ENCODE measurements around the gene KMT2D.

Gene KMT2D

GRCh38 chr12:49100380-49100779 lies 39.8 kb upstream of the KMT2D start:
- CTCF ChIA-PET, result interaction anchor here (1.2 to 4.9 kb wide), 3 partner anchors 9 to 12 kb away, joined by 3 to 35 read pairs (median 5); no protein-coding TSS in a partner anchor
- POLR2A ChIA-PET, result interaction anchor here (1.4 to 4.4 kb wide), 3 partner anchors 10 to 31 kb away, joined by 6 to 27 read pairs (median 19); partner anchors contain the start of genes LMBR1L and TUBA1B
- DNase-seq (ENCODE audit: extremely low spot score), result no peak
- TF ChIP-seq NFRKB (IDR thresholded peaks at IDR 0.05) (no peak), FOXA1 (IDR thresholded peaks at IDR 0.05) (no peak), ELF4 (IDR thresholded peaks at IDR 0.05) (no peak), BHLHE40 (IDR thresholded peaks at IDR 0.05; ENCODE audit: borderline replicate concordance) (no peak), SP1 (IDR thresholded peaks at IDR 0.05) (no peak), FOXM1 (IDR thresholded peaks at IDR 0.05; ENCODE audit: borderline replicate concordance) (no peak), L3MBTL2 (conservative IDR thresholded peaks at IDR 0.05) (no peak), HDGF (IDR thresholded peaks at IDR 0.05; ENCODE audit: borderline replicate concordance) (no peak), LEF1 (IDR thresholded peaks at IDR 0.05; ENCODE audit: borderline replicate concordance) (no peak), ARNT (IDR thresholded peaks at IDR 0.05) (no peak), TARDBP (IDR thresholded peaks at IDR 0.05) (no peak)

DNA sequence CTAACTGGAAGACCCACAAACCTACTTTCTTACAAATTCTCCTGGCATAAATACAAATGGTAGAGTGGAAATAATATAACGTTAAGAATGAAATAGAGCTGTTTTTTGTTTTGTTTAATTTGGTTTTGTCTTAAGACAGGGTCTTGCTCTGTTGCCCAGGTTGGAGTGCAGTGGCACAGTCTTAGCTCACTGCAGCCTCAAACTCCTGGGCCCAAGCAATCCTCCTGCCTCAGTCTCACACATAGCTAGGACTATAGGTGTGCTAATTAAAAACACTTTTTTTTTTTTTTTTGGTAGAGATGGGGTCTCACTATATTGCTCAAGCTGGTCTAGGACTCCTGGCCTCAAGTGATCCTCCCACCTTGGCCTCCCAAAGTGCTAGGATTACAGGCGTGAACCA lies 38.1 kb upstream of the KMT2D start:
- POLR2A ChIA-PET, result interaction anchor here (0.9 to 4.4 kb wide), 3 partner anchors 11 to 33 kb away, joined by 3 to 27 read pairs (median 19); partner anchors contain the start of genes LMBR1L and TUBA1B
- TF ChIP-seq BHLHE40 (IDR thresholded peaks at IDR 0.05; ENCODE audit: borderline replicate concordance) (no peak), NFRKB (IDR thresholded peaks at IDR 0.05) (no peak), HDGF (IDR thresholded peaks at IDR 0.05; ENCODE audit: borderline replicate concordance) (no peak), ARNT (IDR thresholded peaks at IDR 0.05) (no peak), ZNF384 (IDR thresholded peaks at IDR 0.05) (no peak), TARDBP (IDR thresholded peaks at IDR 0.05) (no peak), FOXM1 (IDR thresholded peaks at IDR 0.05; ENCODE audit: borderline replicate concordance) (no peak), SP1 (IDR thresholded peaks at IDR 0.05) (no peak), CTBP1 (IDR thresholded peaks at IDR 0.05; ENCODE audit: borderline replicate concordance) (no peak), FOXK2 (IDR thresholded peaks at IDR 0.05) (no peak), LEF1 (IDR thresholded peaks at IDR 0.05; ENCODE audit: borderline replicate concordance) (no peak), ELF4 (IDR thresholded peaks at IDR 0.05) (no peak), FOXA1 (IDR thresholded peaks at IDR 0.05) (no peak), L3MBTL2 (conservative IDR thresholded peaks at IDR 0.05) (no peak), SUZ12 (IDR thresholded peaks at IDR 0.05) (no peak)
- TF ChIP-seq, protein P1, sequence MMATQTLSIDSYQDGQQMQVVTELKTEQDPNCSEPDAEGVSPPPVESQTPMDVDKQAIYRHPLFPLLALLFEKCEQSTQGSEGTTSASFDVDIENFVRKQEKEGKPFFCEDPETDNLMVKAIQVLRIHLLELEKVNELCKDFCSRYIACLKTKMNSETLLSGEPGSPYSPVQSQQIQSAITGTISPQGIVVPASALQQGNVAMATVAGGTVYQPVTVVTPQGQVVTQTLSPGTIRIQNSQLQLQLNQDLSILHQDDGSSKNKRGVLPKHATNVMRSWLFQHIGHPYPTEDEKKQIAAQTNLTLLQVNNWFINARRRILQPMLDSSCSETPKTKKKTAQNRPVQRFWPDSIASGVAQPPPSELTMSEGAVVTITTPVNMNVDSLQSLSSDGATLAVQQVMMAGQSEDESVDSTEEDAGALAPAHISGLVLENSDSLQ (IDR thresholded peaks at IDR 0.05), result no peak
- DNase-seq (ENCODE audit: extremely low spot score), result no peak
- CTCF ChIA-PET, result interaction anchor here (0.7 to 4.9 kb wide), 6 partner anchors 10 to 138 kb away, joined by 3 to 35 read pairs (median 9); partner anchors contain the start of gene LMBR1L

DNA sequence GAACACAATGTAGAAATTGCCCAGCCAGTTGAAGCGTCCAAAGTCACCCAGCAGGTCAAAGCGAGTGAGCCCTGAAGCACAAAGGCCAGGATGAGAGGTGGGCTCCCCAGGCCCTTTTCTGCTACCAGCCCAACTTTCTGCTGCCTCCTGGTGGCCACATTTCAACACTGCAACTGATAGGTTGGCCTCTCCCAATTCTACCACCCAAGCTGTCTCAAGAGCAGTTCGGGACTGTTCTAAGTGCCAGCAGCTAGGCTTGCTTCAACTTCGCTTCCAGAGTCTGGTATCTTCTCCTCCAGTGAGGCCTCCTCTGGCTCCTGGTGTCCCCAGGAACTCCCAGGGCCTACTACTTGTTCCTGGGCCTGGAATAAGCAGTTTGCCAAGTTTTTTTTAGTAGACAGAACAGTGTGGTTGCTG lies 37.4 kb upstream of the KMT2D start:
- TF ChIP-seq HDGF (IDR thresholded peaks at IDR 0.05; ENCODE audit: borderline replicate concordance) (no peak), FOXK2 (IDR thresholded peaks at IDR 0.05) (no peak), L3MBTL2 (conservative IDR thresholded peaks at IDR 0.05) (no peak), CTBP1 (IDR thresholded peaks at IDR 0.05; ENCODE audit: borderline replicate concordance) (no peak), TARDBP (IDR thresholded peaks at IDR 0.05) (no peak), SUZ12 (IDR thresholded peaks at IDR 0.05) (no peak)
- ChIA-PET POLR2A (interaction anchor here (0.9 to 4.4 kb wide), 2 partner anchors 11 to 33 kb away, joined by 3 to 27 read pairs; partner anchors contain the start of gene TUBA1B), CTCF (interaction anchor here (0.7 to 4.9 kb wide), 5 partner anchors 10 to 139 kb away, joined by 3 to 35 read pairs (median 13); partner anchors contain the start of gene LMBR1L)
- peak; percentile 78 for DNase-seq (ENCODE audit: extremely low spot score)

- ChIA-PET POLR2A (interaction anchor here (4.4 kb wide), 1 partner anchor 34 kb away, joined by 27 read pairs; the partner anchor contains the start of gene TUBA1B), CTCF (interaction anchor here (2.3 to 4.9 kb wide), 2 partner anchors 9 to 33 kb away, joined by 15 to 35 read pairs; no protein-coding TSS in a partner anchor)
- no peak for TF ChIP-seq SP1 (IDR thresholded peaks at IDR 0.05)
- no peak for DNase-seq (ENCODE audit: extremely low spot score)
These were observed 36.8 kb upstream of the KMT2D start for GRCh38 chr12:49097381-49097780.

- no peak for DNase-seq (ENCODE audit: extremely low spot score)
- ChIA-PET POLR2A (interaction anchor here (1.7 kb wide), 1 partner anchor 36 kb away, joined by 8 read pairs; the partner anchor contains the start of gene TUBA1B), CTCF (interaction anchor here (0.8 to 1.4 kb wide), 3 partner anchors 25 to 31 kb away, joined by 3 to 4 read pairs (median 3); partner anchors contain the start of gene RHEBL1)
- TF ChIP-seq HDGF (IDR thresholded peaks at IDR 0.05; ENCODE audit: borderline replicate concordance), result no peak
- no peak for TF ChIP-seq NFRKB (IDR thresholded peaks at IDR 0.05)
- no peak for TF ChIP-seq ELF4 (IDR thresholded peaks at IDR 0.05)
- TF ChIP-seq TARDBP (IDR thresholded peaks at IDR 0.05), result no peak
- no peak for TF ChIP-seq CTBP1 (IDR thresholded peaks at IDR 0.05; ENCODE audit: borderline replicate concordance)
- TF ChIP-seq FOXA1 (IDR thresholded peaks at IDR 0.05), result no peak
- TF ChIP-seq ZNF384 (IDR thresholded peaks at IDR 0.05), result no peak
- TF ChIP-seq FOXK2 (IDR thresholded peaks at IDR 0.05), result no peak
- no peak for TF ChIP-seq SUZ12 (IDR thresholded peaks at IDR 0.05)
- TF ChIP-seq ARNT (IDR thresholded peaks at IDR 0.05), result no peak
- TF ChIP-seq SP1 (IDR thresholded peaks at IDR 0.05), result no peak
- TF ChIP-seq, protein P1 (IDR thresholded peaks at IDR 0.05), result no peak
- no peak for TF ChIP-seq LEF1 (IDR thresholded peaks at IDR 0.05; ENCODE audit: borderline replicate concordance)
- TF ChIP-seq L3MBTL2 (conservative IDR thresholded peaks at IDR 0.05), result no peak
- TF ChIP-seq FOXM1 (IDR thresholded peaks at IDR 0.05; ENCODE audit: borderline replicate concordance), result no peak
- no peak for TF ChIP-seq BHLHE40 (IDR thresholded peaks at IDR 0.05; ENCODE audit: borderline replicate concordance)
These were observed 34.4 kb upstream of the KMT2D start for GRCh38 chr12:49094975-49095365.

GRCh38 chr12:49094160-49094974 lies 33.8 kb upstream of the KMT2D start, which contains the start of gene DHH:
Gene DHH, minus strand, starts transcription at chr12:49094801. Its CDS starts 289 bp downstream, at chr12:49094512.
- no peak for TF ChIP-seq ELF4 (IDR thresholded peaks at IDR 0.05)
- TF ChIP-seq L3MBTL2 (conservative IDR thresholded peaks at IDR 0.05), result no peak
- no peak for TF ChIP-seq LEF1 (IDR thresholded peaks at IDR 0.05; ENCODE audit: borderline replicate concordance)
- no peak for TF ChIP-seq HDGF (IDR thresholded peaks at IDR 0.05; ENCODE audit: borderline replicate concordance)
- no peak for TF ChIP-seq TARDBP (IDR thresholded peaks at IDR 0.05)
- no peak for TF ChIP-seq ARNT (IDR thresholded peaks at IDR 0.05)
- no peak for TF ChIP-seq CTBP1 (IDR thresholded peaks at IDR 0.05; ENCODE audit: borderline replicate concordance)
- TF ChIP-seq FOXK2 (IDR thresholded peaks at IDR 0.05), result no peak
- TF ChIP-seq SP1 (IDR thresholded peaks at IDR 0.05), result no peak
- no peak for TF ChIP-seq FOXA1 (IDR thresholded peaks at IDR 0.05)
- TF ChIP-seq NFRKB (IDR thresholded peaks at IDR 0.05), result no peak
- no peak for TF ChIP-seq ZNF384 (IDR thresholded peaks at IDR 0.05)
- no peak for TF ChIP-seq FOXM1 (IDR thresholded peaks at IDR 0.05; ENCODE audit: borderline replicate concordance)
- TF ChIP-seq, protein P1 (IDR thresholded peaks at IDR 0.05), result no peak
- no peak for TF ChIP-seq SUZ12 (IDR thresholded peaks at IDR 0.05)
- TF ChIP-seq BHLHE40 (IDR thresholded peaks at IDR 0.05; ENCODE audit: borderline replicate concordance), result no peak
- no peak for DNase-seq (ENCODE audit: extremely low spot score)
- ChIA-PET POLR2A (interaction anchor here (1.7 kb wide), 1 partner anchor 37 kb away, joined by 8 read pairs; the partner anchor contains the start of gene TUBA1B), CTCF (interaction anchor here (0.9 to 1.4 kb wide), 4 partner anchors 24 to 51 kb away, joined by 3 to 4 read pairs (median 3); partner anchors contain the start of gene RHEBL1)

Measured in HEK293T (cell line).